GM12872 (cell line): ENCODE results near the gene DLGAP1.

ENCODE experiments used
- TF ChIP-seq, protein P1 (sequence below): IDR thresholded peaks from 3 replicates; pipeline ENCODE4 v1.5.1; 2011; ENCODE audit warnings: low read depth, mild to moderate bottlenecking, low read length, moderate library complexity; ENCODE audit not compliant: insufficient read depth

Gene DLGAP1

GRCh38 chr18:4208366-4208765, 246.7 kb downstream of the DLGAP1 start:
- TF ChIP-seq, protein P1, sequence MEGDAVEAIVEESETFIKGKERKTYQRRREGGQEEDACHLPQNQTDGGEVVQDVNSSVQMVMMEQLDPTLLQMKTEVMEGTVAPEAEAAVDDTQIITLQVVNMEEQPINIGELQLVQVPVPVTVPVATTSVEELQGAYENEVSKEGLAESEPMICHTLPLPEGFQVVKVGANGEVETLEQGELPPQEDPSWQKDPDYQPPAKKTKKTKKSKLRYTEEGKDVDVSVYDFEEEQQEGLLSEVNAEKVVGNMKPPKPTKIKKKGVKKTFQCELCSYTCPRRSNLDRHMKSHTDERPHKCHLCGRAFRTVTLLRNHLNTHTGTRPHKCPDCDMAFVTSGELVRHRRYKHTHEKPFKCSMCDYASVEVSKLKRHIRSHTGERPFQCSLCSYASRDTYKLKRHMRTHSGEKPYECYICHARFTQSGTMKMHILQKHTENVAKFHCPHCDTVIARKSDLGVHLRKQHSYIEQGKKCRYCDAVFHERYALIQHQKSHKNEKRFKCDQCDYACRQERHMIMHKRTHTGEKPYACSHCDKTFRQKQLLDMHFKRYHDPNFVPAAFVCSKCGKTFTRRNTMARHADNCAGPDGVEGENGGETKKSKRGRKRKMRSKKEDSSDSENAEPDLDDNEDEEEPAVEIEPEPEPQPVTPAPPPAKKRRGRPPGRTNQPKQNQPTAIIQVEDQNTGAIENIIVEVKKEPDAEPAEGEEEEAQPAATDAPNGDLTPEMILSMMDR, result no peak

DNA sequence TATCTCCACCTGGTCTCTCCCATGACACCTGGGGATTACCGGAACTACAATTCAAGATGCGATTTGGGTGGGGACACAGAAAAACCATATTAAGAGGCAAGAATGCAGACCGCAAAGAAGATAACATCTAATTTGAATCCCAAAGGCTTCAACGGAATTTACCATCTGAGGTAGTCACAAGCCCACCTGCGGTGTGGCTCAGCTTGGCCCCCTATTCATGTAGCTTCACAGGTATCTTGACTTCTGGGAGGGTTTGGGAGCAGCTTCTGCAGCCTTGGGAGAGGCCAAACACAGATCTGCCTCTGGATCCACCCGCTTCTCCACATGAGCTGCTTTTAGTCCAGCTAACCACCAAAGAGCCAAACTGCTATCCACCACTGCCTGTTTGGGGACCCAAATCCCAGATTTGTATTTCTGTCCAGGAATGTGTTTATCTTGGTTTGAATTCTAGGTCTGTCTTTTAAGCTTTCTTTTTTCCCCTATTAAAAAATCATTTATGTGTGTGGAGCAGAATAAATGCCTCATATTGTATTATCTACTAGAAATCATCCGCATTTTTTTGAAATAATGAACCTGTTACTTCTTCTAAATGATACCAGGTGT, 247.6 kb downstream of the DLGAP1 start:
- TF ChIP-seq, protein P1, result no peak

DNA sequence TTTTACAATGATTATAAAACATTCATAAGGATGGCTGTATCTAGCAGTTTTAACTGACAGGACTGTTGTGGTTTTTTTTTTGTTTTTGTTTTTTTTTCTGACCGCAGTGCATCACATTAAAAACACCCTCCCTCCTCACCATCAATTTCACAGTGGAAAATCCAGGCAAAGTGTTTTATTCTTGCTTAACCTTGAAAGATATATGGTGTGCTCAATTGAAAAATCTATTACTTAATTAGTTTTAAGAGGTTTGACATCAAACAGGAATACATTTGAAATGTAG, 250.7 kb downstream of the DLGAP1 start:
- TF ChIP-seq, protein P1, result no peak

DNA sequence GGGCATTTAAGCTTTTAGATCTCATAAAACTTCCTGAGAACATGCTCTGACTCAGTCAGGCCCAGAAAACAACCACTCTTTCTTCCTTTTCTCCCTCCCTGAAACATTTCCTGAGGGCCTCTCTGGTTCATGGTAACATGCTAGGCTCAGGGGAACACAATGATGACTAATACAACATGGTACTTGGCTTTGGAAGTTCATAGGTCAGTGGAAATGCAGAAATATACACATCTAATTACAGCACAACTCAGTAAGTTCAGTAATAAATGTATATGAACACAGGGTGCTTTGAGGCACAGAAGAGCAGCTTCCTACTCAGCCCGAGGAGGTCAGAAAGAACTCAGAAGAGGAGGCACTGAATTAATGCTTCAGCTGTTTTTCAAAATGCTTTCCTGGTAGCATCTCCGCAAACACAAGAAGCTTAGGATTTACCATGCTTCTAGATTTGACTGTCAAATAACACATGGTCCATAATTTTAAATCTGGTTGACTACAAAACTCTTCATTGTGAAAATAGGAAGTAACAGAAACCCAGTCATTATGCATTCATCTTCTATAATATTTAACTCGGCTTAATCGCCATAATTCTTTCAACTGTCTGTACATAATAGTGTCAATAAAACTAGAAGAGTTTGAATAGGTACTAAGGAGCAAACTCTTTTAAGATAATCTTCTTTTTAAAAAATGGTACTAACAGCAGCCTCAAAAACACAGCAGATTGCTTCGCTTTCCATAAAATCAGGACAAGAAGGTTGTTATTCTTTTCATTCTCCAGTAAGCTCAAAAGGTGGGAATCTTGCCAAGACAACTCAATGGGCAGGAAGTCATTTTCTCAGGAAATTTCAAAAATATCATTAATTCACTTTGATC, 251.3 kb downstream of the DLGAP1 start:
- TF ChIP-seq, protein P1, result no peak

DNA sequence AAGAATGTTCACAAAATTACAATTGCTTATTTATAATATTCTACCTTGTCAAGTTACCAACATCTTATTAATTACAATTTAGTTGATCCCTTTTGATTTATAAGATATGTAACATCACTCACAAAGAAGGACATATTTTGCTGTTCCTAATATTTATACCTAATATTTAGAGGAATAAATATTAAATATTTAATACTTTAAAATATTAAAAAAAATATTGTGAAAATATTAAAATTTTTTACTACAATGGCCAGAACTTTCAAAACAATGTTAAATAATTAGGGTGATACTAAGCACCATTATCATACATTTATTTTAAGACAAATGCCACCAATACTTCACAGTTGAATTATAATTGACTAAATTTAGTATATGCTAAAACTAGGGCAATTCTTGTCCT, 254.7 kb downstream of the DLGAP1 start:
- TF ChIP-seq, protein P1, result no peak

DNA sequence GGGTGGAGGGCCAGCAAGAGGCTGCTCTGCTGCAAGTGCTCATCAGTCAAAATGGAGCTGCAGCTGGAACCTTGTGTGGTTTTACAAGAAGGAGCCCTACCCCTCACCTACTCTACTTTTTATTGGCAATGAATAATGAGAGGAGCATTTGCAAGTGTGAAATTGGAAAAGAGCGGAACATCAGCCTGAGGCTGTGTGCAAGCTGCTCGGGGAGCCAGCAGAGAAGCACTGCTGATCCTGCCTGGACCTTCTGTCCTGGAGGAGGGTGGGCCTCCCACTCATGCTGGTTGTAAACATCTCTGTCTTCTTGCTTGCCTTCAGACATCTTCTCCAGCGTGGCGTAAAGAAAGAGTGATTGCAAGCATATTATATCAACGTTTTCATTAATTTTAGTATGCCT, 256.2 kb downstream of the DLGAP1 start:
- TF ChIP-seq, protein P1, result no peak

GRCh38 chr18:4196351-4196750, 258.8 kb downstream of the DLGAP1 start:
- TF ChIP-seq, protein P1, result no peak
